GM10266 (cell line): ENCODE measurements around the gene SUGT1.
"Not testable (repeated sequence)": the region's sequence is repeated elsewhere in the genome, so short reads cannot be mapped to it uniquely, and the experiment has no call there.

ENCODE experiments used
- DNase-seq: peaks from one replicate; pipeline ENCODE4 v3.0.0; 2012; ENCODE audit errors: extremely low spot score
- TF ChIP-seq, protein P1 (sequence below): IDR thresholded peaks from 2 replicates; pipeline ENCODE4 v1.5.1; 2012; ENCODE audit warnings: mild to moderate bottlenecking, low read depth; ENCODE audit not compliant: control insufficient read depth, insufficient read depth; ENCODE audit errors: missing control alignments

SUGT1 gene

DNA sequence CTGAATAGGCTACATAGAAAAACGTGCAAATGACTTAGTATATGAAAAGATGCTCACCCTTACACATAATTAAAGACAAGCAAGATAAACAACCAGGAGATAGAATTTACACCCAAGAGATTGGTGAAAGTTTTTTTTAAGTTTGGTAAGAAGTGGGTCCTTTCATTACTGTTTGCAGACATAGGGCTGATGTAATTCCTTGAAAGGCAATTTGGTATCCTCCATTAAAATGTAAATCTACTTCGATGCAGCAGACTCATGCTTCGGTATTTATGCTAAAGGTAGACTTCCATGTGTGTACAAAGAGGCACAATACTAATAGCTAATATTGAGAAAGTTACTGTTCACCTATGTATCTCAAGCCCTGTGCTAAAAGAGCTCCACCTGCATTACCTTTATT lies 53.4 kb downstream of the SUGT1 start:
- TF ChIP-seq, protein P1, sequence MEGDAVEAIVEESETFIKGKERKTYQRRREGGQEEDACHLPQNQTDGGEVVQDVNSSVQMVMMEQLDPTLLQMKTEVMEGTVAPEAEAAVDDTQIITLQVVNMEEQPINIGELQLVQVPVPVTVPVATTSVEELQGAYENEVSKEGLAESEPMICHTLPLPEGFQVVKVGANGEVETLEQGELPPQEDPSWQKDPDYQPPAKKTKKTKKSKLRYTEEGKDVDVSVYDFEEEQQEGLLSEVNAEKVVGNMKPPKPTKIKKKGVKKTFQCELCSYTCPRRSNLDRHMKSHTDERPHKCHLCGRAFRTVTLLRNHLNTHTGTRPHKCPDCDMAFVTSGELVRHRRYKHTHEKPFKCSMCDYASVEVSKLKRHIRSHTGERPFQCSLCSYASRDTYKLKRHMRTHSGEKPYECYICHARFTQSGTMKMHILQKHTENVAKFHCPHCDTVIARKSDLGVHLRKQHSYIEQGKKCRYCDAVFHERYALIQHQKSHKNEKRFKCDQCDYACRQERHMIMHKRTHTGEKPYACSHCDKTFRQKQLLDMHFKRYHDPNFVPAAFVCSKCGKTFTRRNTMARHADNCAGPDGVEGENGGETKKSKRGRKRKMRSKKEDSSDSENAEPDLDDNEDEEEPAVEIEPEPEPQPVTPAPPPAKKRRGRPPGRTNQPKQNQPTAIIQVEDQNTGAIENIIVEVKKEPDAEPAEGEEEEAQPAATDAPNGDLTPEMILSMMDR: no peak

DNA sequence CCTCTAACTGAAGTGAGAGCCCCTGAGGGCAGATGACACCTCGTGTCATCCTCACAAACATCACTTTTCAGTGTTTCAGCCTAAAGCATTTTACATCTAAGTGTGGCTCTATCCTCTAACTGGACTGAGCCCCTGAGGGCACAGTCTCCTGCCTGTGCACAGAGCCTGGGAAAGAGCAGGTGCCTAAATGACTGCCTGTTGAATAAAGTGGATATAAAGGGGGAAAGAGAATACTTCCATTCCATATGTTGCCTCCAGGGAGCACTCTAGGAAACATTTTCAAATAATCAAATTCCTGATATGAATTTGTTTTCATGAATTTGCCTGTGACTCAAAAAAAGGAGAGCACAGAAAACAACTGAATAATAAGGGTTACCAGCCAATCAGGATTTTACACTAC lies 54.7 kb downstream of the SUGT1 start:
- no peak for DNase-seq
- TF ChIP-seq, protein P1: no peak

More for the DNA sequence above, 53.4 kb downstream of the SUGT1 start:
- no peak for DNase-seq

DNA sequence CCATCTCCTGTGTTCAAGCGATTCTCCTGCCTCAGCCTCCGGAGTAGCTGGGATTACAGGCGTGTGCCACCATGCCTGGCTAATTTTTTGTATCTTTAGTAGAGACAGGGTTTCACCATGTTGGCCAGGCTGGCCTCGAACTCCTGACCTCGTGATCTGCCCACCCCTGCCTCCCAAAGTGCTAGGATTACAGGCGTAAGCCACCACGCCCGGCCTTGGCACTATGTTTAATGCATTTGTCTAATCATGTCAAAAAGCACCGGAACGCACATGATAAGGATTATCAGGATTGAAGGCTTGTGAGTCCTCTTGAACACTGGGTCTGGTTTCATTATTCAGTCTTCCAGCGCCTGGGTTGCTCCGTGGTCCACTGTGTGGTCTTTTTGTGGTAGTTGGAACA lies 55.6 kb downstream of the SUGT1 start:
- not testable (repeated sequence) for DNase-seq

DNA sequence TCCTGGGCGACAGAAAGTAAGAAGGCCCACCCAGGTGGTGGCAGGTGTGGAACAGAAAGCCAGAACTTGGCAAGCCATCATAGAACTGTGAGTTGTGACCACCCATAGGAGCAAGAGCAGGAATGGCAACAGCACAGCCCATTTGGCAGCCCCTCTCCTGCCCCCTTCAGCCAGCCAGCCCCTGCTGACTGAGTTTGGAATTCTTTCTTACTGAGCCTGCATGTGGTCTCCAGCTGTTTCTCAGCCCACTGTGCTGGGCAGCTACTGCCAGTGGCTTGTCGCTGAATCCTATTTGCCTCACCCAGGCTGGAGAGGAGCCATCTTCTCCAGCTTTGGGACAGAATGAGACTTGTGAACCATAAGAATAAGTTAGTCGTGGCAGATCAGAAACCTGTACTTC lies 58.6 kb downstream of the SUGT1 start:
- no peak for DNase-seq
- TF ChIP-seq, protein P1: no peak

DNA sequence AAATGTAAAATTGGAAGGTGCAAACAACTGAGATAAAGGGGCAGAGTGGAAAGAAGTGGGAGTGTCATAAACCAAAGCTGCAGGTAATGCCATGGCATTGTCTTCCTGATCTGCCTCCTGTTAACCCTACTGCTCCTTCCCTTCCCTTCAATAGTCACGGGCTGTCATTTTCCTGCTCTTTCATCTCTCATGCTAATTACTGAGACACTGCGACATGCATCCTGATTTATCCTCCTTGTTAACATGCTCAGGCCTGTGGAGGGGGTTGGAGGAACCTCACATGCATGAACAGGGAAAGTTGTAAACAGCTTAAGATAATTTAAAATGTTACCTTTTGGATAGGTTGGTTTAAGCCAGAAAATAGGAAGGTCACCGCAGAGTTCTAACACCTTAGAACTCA lies 59.7 kb downstream of the SUGT1 start:
- DNase-seq: no peak
- TF ChIP-seq, protein P1: no peak

DNA sequence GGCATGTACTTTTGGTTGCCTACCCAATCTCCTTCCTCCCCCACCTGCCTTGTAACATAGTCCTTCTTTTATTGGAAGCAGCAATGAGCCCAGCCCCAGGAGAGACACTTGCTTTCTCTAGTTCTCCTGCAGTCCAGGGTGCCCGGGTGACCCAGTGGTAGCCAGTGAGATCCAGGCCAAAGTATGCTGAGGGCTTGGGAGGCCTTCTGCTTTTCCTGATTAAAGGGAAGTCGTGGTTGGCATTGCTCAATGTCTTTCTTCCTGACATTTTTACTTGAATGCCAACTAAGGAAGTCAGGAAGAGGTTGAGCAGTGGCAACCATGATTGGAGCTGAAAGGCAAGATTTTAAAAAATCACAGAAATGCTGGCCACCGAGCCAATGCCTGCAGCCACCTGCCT lies 61.3 kb downstream of the SUGT1 start:
- TF ChIP-seq, protein P1: no peak
- no peak for DNase-seq

DNA sequence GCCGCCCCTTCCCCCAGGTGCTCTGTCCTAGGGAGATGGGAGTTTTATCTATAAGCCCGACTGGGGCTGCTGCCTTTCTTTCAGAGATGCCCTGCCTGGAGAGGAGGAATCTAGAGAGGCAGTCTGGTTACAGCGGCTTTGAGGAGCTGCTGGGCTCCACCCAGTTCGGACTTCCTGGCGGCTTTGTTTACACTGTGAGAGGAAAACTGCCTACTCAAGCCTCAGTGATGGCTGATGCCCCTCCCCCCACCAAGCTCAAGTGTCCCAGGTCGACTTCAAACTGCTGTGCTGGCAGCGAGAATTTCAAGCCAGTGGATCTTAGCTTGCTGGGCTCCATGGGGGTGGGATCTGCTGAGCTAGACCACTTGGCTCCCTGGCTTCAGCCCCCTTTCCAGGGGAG lies 68.3 kb downstream of the SUGT1 start:
- not testable (repeated sequence) for DNase-seq

DNA sequence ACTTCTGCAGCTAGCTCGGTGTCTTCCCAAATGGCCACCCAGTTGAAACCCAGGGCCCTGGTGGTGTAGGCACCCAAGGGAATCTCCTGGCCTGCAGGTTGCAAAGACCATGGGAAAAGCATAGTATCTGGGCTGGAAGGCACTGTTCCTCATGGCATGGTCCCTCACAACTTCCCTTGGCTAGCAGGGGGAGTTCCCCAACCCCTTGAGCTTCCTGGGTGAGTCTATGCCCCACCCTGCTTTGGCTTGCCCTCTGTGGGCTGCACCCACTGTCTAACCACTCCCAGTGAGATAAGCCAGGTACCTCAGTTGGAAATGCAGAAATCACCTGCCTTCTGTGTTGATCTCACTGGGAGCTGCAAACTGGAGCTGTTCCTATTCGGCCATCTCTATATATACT lies 68.7 kb downstream of the SUGT1 start:
- DNase-seq: not testable (repeated sequence)

DNA sequence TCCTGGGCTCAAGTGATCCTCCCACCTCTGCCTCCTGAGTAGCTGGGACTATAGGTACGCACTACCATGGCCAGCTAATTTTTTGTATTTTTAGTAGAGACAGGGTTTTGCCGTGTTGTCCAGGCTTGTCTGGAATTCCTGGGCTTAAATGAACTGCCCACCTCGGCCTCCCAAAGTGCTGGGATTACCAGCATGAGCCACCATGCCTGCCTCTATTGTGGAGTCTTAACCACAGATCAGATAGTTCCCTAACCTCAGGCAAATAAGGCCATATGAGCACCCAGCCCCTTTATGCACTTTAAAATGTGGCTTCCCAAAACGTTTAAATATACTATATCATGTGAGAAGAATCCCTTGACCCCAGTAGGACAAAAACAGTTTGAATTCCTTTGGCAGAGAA lies 70.5 kb downstream of the SUGT1 start:
- TF ChIP-seq, protein P1: no peak
- no peak for DNase-seq
